HS-5 (cell line): Measurements from ENCODE around the gene MAG.

Experiments used
- DNase-seq: peaks from one replicate; pipeline ENCODE4 v3.0.0-alpha.2; 2012; ENCODE audit warnings: low read depth

The MAG gene, protein sequence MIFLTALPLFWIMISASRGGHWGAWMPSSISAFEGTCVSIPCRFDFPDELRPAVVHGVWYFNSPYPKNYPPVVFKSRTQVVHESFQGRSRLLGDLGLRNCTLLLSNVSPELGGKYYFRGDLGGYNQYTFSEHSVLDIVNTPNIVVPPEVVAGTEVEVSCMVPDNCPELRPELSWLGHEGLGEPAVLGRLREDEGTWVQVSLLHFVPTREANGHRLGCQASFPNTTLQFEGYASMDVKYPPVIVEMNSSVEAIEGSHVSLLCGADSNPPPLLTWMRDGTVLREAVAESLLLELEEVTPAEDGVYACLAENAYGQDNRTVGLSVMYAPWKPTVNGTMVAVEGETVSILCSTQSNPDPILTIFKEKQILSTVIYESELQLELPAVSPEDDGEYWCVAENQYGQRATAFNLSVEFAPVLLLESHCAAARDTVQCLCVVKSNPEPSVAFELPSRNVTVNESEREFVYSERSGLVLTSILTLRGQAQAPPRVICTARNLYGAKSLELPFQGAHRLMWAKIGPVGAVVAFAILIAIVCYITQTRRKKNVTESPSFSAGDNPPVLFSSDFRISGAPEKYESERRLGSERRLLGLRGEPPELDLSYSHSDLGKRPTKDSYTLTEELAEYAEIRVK

DNA sequence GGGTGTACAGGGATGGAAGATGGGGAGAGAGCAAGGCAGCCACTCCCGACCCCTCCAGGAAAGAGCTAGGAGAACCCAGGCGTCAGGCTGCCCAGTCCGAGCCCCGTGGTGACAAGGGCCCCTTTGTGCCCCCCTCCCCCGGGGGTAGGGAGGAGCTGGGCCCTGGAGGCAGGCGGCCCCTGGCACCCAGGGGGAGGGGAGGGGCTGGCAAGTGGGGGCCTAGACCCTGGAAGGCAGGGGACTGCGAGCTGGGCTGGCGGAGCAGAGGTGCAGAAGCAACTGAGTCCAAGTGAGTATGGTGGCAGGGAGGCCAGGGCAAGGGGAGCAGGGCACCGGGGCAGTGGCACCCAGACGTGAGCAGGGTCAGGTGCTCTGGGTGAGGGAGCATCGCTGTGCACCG is at the start of gene MAG:
Gene MAG (plus strand): TSS at position 246 of the 400 bp plus-strand sequence. CDS start 3,248 bp downstream, outside the sequence.
- no peak for DNase-seq

DNA sequence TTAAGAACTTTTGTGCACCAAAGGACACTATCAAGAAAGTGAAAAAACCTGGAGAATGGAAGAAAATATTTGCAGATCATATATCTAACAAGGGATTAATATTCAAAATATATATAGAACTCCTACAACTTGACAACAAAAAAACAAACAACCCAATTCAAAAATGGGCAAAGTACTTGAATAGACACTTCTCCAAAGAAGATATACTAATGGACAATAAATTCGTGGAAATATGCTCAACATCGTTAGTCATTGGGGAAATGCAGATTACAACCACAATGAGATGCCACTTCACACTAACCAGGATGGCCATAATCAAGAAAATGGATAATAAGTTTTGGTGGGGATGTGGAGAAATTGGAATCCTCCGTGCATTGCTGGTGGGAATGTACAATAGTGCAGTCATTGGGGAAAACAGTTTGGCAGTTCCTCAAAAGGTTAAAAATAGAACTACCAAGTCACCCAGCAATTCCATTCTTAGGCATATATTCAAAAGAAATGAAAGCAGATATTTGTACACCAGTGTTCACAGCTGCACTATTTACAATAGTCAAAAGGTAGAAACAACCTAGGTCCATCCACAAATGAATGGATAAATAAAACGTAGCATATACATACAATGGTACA is 45.4 kb upstream of the MAG start:
- DNase-seq, result no peak

DNA sequence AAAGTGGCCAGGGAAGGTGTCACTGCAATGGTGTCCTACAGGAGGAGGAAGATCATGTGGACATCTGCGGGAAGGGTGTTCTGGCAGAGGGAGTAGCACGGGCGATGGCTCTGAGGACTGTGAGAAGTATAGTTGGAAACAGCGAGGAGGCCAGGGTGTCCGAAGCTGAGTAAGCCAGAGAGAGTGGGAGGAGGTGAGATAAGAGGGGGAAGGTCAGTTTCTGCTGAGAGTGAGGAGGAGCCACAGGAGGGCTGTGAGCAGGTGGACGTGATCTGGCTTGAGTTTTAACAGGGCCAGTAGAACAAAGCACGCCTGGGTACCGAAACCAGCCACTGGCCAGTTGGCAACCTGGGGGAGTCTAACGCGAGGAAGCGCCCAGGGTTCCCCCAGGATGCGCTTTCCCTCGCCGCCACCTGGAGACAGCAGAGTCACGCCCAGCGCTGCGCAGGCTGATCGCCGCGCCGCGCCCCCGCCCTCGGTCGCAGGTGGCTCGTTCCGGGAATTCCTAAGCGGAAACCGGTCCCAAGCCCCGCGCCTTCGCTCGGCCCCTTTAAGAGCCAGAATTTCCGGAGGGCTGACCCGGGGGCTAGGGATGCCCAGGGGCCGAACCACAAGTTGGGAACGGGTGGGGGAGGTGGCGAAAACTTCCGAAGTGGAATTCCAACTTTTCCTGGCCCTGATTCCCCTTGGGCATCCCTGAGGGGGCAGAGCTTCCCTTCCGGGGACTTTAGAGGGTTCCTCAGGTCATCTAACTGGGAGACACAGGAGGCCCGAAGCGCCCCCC is 44.2 kb upstream of the MAG start:
- no peak for DNase-seq

DNA sequence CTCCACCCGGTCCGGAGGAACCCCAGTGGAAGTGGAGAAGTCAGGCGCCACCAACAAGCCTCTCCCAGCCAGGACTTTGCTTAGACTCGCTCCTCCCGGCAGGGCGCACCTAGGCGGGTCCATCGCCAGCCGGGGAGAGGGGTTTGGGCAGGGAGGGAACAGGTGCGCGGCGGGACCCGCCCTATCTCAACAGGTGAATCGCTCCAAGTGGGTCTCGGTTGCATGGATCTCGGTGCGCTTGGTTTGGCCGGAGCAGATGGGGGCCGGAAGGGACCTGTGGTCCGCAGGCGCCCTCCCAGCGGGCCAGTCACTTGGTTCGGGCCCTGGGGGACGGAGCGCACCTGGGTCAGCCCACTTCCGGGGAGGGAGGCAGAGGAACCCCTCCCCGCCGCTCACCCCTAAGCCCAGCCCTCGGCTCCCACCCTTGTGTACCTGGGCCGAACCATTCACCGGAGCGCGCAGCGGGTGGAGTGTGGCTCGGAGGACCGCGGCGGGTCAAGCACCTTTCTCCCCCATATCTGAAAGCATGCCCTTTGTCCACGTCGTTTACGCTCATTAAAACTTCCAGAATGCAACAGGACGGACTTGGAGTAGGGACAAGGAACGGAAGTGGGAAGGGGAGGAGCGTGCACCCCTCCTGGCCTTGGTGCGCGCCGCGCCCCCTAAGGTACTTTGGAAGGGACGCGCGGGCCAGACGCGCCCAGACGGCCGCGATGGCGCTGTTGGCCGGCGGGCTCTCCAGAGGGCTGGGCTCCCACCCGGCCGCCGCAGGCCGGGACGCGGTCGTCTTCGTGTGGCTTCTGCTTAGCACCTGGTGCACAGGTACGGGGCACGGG is 43.4 kb upstream of the MAG start, which contains the start of gene LSR:
Gene LSR (plus strand): TSS at position 693 of the 836 bp plus-strand sequence. CDS start 21 bp downstream, at position 714.
- DNase-seq, result no peak

DNA sequence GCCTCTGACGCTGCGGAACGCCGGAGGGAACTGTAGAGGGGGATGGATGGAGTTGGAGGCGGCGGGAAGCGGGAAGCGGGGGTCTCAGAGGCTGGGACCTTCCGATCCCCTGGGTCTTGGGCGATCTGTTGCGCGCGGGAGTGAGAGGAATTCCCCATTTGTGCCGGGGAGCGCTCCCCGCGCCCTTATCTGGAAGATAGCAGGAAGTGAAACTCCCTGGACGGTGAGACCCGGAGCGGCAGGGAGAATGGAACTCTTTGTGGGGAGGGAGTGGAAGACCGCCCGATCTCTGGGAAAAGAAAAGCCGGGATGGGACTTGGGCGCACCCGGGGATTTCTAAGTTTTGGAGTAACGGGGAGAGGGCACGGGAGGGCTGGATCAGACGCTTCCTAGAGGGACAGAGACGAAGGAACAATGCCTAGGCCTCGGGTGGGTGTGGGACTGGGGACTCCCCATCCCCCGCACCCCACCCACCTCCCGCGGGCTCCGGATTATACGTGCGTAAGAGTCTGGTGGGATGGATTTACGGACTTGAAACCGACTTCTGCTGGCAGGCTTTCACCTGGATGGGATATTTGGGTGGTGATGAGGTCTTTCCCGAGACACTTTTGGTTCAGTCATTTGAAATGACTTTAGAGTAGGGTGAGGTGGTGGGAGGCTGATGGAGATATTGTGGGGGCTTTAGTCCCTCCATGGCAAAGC is 42.7 kb upstream of the MAG start:
- no peak for DNase-seq

DNA sequence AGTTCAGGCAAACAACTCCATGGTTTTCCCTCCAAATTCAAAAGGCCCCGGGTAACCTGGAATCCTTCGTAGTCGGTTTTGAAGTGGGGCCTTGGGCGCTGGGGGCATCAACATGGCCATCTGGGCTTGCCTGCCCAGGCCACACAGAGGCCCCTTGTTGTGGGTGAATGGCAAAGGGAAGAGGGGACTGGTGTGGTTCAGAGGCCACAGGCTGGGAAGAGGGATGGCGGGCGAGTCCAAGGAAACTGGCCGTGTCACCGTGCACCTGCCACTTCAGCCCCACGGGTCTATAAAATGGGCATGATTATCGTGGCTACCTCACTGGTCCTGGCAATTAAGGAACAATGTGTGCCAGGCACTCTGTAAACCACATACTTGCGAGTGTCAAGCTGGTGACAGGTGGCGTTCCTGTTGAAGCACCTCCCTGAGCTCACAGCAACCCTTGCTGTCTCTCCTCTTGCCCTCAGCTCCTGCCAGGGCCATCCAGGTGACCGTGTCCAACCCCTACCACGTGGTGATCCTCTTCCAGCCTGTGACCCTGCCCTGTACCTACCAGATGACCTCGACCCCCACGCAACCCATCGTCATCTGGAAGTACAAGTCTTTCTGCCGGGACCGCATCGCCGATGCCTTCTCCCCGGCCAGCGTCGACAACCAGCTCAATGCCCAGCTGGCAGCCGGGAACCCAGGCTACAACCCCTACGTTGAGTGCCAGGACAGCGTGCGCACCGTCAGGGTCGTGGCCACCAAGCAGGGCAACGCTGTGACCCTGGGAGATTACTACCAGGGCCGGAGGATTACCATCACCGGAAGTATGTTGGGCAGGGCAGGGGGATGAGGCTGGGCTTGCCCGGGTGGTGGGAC is 41.9 kb upstream of the MAG start:
- DNase-seq, result no peak

DNA sequence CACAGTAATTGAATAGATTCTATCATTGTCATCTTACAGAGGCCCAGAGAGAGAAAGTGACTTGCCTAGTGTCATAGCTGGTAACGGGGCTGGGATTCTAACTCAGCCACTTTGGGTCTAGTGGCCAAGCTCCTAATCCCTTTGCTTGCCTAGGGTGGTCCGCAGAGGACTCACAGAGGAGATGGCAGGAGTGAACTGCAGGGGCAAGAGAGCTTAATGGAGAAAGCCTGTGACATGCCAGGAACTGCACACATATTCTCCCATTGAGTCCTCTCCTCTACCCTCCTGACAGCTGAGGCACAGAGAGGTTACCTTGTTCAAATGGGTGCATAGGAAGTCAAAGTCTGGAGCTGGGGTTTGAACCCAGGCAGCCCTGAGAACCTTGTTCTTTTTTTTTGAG is 40.5 kb upstream of the MAG start:
- no peak for DNase-seq

DNA sequence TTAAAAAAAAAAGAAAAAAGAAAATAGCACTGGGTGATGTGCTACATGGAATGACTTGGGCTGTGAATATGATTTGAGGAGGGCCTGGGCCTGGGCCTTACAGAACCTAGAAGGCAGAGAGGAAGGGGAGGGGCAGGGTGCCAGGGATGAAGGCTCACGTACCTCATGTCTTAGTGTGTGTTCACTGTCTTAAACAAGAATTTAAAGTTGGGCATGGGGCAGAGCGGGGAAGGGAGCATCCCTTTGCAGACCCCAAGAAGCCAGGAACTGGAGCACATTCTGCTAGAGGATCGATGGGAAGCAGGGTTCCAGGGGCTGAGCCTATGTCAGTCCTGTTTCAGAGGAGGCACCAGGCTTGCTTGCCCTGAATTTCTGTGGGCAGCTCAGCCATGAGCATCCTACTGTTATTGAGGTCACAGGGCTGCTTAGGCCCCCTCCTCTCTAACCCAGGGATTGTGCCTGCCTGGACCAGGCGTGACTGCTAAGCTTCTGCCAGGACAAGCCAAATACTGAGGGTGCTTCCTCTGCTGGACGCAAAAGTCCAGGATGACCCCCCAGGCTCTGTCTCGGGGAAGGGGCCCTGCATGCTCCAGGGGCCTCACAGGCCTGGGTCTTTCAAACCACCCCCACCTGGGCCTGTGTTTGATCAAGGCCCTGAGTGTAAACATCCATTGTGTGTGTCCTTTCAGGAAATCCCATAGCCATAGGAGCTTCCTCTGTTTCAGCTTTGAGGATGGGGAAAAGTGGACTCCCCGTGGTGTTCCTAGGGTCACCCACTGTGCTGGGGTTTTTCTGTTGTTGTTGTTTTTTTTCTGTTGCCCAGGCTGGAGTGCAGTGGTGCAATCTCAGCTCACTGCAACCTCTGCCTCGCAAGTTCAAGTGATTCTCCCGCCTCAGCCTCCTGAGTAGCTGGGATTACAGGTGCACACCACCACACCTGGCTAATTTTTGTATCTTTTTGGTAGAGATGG is 38.4 kb upstream of the MAG start:
- DNase-seq, result no peak

DNA sequence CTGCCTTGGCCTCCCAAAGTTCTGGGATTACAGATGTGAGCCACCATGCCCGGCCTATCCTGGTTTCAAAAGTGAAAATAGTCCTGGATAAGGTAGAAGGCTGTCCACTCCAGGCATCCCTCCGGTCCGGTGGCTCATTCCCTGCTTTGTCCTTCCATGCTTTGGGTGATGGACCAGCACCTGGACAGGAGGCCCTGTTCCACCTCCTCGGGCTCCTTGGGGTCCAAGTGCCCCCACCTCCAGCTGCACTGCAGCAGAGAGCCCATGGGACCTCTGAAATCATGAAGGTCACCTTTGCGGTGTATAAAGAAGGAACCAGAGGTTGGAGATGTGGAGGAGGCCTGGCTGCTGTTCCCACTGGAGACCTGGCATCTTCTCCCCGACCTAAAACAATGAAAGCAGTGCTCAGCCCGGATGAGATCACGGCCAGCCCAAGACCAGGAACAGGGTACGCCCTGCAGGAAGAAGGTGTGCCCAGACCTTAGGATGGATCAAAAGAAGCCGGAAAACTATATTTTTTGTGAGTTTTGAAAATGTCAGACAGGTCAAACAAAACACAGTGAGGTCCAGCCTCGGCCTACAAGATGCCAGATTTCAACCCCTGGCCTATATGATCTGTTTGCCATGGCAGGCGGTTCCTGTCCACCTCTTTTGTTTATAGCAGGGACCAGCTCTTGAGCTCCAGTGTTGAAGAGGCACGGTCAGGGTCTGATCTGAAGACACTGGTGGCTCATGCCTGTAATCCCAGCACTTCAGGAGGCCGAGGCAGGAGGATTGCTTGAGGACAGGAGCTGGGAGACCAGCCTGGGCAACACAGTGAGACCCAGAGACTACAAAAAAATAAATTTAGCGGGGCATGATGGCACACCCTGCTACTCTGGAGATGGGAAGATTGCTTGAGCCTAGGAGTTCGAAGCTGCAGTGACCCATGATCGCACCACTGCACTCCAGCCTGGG is 37.3 kb upstream of the MAG start:
- no peak for DNase-seq

DNA sequence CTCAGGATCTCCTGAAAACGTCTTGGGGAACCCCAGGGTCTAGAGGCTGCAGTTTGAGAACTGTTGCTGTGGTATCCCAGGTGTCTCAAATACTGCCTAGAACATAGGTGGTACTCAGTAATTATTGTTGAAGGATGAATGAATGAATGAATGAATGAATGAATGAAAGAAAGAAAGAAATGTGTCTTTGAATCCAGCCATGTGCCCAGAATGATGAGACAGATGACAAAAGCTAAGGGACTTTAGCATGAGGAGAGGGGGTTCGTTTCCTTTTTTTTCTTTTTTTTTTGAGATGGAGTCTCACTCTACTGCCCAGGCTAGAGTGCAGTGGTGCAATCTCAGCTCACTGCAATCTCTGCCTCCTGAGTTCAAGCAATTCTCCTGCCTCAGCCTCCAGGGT is 35.4 kb upstream of the MAG start:
- DNase-seq, result no peak

DNA sequence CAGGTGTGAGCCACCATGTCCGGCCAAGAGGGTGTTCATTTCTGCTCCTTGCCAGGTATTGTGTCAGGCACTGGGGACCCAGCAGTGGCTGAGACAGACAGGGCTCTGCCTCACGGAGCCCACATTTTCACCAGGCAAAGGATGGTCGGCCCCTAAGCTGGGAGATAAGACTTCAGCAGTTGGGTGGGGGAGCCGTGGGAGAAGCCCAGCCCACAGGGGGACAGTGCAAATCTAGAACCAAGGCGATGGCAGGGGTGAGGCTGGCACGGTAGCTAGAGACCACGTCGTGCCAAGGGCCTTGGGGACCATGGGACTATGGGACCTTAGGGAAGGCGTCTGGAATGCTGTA is 34.9 kb upstream of the MAG start:
- no peak for DNase-seq

DNA sequence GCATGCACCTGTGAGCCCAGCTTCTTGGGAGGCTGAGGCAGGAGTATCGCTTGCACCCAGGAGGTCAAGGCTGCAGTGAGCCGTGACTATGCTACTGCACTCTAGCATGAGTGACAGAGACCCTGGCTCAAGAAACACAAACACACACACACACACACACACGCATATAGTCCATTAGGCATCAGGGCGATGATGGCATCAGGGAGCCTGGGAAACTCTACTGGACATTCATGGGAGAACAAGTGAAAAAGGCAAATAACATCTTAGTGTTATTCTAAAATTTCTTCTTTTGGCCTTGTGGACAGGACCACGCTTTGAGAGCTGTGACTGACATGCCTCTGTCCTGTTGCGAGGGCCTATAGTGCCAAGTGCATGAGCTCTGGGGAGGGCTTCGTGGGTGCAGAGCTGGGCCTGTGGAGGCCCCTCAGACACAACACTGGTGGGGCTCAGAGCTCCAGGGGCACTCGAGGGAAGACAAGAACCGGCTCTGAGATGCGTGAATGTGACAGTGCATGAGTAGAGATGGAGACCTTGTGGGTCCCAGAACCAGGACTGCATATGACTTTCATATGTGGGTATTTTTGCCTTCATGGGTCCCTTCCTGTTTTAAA is 31.2 kb upstream of the MAG start:
- no peak for DNase-seq

DNA sequence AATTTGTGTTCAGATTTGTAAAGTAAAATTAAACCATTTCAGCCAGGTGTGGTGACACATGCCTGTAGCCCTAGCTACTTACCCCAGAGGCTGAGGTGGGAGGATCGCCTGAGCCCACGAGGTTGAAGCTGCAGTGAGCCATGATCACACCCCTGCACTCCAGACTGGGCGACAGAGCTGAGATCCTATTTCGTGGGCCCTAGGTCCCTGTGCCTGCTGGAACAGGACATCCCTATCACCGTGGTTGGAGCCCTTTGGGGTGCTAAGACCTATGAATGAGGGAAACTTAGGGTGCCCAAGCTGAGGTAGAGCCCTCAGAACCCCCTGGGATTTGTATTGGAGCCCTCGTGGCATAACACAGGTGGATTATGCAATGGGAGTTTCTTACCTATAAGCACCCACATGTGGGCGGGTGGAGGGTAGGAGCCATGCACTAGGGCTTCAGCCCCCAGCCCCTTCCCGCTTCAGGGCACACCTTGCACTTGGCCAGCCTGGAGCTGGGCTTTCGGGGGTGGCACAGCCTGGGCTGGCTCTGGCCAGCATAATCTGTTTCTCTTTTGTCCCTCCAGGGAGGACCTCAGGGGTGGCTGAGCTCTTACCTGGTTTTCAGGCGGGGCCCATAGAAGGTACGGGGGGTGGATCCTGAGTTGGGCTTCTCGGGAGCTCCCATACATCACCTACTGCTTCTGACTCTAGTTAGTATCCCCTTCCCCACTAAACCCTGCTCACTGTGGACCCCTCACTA is 30.4 kb upstream of the MAG start:
- DNase-seq, result no peak

DNA sequence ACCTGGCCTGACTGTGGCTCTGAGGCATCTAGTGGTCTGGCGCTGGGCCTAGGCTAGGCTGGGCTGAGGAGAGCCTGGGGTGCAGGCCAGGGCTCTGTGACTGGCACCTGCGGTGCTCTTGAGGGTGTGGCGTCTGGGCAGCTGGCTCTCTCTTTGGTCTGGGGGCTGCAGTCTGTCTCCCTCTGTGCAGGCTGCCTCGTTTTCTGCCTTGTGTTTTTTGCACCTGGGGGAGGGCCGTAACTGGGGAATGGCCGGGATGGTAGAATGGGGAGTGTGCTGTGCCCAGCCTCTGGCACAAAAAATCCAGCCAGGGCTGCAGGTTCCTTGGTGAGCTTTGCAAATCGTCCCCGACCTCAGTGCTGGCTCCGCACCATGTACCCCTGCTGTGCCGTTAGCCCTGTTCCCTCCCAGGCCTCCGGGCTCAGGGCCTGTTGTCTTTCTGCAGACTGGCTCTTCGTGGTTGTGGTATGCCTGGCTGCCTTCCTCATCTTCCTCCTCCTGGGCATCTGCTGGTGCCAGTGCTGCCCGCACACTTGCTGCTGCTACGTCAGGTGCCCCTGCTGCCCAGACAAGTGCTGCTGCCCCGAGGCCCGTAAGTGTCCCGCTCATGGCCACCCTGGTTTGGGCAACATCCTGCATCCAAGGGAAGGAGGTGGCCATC is 29.7 kb upstream of the MAG start:
- no peak for DNase-seq

DNA sequence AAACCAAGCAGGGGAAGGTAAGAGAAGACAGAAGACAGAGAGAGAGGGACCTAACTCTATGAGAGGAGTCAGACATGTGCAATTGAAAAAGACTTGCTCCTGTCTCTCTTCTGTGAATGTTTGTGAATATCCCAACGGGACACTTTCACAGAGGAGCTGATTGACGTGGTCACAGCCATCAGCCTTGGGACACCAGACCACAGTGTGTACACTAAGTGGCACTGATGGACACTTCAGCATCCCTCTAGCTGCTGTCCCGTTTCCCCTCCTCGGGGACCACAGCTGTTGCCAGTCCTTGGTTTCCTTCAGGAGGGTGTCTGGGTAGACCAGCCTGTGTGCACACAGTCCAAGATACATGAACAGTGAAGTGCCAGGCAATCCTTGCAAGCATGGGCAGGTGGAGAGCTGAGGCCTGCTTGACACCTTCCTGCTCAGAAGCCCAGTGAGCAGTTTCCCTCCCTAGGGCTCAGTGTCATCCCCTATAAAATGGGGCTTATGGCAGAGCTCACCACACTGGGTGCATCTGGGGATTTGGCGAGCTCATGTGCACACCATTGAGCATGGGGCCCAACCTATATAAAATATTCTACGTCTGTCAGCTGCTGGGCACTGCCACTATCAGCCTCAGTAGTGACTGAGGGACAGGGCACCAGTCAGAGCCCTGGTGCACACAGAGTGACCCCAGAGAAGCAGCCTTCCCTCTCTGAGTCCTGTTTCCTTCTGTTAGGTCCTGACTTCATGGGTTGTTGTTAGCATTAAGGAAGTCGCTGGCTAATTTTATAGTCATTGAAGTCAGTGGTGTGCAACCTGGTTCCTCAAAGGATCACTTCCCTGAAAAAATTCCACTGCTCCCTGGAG is 27.5 kb upstream of the MAG start:
- DNase-seq, result no peak
